Measurements from ENCODE around the gene SND1.

Gene SND1

DNA sequence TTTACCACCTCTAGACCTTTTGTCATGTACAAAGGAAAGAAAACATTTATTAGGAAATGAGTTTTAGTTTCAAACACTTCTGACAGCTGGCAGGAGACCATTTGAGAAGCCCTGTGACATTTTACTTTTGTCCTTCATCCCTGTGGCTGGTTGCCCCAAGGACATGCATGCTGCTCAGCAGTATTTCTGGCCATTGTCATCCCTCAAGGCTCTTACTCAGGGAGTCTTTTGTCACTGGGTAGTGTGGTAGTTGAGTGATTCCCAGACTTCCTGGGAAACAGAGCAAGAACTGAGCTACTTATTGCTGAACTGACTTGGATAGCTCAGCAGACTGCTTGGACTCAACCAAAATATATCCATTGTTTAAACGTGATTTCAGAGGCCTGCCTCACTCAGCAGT lies 236.4 kb downstream of the SND1 start:
- no peak overlapping the region for H3K4me3 ChIP-seq (ENCODE audit: low read length)
- H3K9ac ChIP-seq (ENCODE audit: low read depth, low read length) = no peak overlapping the region
- H3K4me2 ChIP-seq (ENCODE audit: low read length) = no peak overlapping the region
- H3K27me3 ChIP-seq (ENCODE audit: control insufficient read depth, insufficient read depth, low read length) = no peaks in the 10 kb centered on the region
- H3K9me3 ChIP-seq (replicated peaks; ENCODE audit: low read length) = no peaks in the 10 kb centered on the region
- peaks cover 33% of the 10 kb centered on the region for H3K4me1 ChIP-seq (ENCODE audit: control insufficient read depth, insufficient read depth, low read length)
- H3K36me3 ChIP-seq (ENCODE audit: insufficient read depth, low read length) = peaks cover 24% of the 10 kb centered on the region

DNA sequence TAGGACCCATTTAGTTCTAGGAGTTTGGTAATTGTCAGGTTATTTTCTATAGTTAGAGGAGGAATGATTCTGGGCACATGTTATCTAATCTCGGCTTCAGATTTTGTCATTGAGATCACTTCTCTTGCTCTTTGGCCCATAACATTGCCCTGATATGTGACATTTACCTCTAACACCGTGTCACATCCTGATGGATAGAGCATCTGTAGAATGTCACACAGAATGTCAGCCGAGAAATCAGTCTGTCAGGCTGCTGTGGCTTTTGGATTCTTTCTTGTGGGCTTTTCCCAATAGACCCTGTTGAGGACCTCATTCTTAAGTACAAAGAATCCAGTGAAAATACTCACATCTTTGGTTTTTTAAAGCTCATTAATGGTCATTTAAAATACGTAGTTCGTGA lies 236.8 kb downstream of the SND1 start:
- peaks cover 33% of the 10 kb centered on the region for H3K4me1 ChIP-seq (ENCODE audit: control insufficient read depth, insufficient read depth, low read length)
- no peak overlapping the region for H3K4me2 ChIP-seq (ENCODE audit: low read length)
- H3K36me3 ChIP-seq (ENCODE audit: insufficient read depth, low read length) = peaks cover 24% of the 10 kb centered on the region
- H3K27me3 ChIP-seq (ENCODE audit: control insufficient read depth, insufficient read depth, low read length) = no peaks in the 10 kb centered on the region
- no peak overlapping the region for H3K4me3 ChIP-seq (ENCODE audit: low read length)
- no peak overlapping the region for H3K9ac ChIP-seq (ENCODE audit: low read depth, low read length)
- H3K9me3 ChIP-seq (replicated peaks; ENCODE audit: low read length) = no peaks in the 10 kb centered on the region

DNA sequence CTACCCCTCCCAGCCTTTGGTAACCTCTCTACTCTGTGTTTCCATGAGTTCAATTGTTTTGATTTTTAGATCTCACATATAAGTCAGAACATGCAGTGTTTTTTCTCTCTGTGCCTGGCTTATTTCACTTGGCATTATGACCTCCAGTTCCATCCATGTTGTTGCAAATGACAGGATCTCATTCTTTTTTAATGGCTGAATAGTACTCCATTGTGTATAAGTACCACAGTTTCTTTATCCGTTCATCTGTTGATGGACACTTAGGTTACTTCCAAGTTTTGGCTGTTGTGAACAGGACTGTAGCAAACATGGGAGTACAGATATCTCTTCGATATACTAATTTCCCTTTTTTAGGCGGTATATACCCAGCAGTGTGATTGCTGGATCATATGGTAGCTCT lies 237.7 kb downstream of the SND1 start:
- Histone ChIP-seq H3K4me1 (ENCODE audit: control insufficient read depth, insufficient read depth, low read length) (peaks cover 27% of the 10 kb centered on the region), H3K9me3 (replicated peaks; ENCODE audit: low read length) (no peaks in the 10 kb centered on the region), H3K27me3 (ENCODE audit: control insufficient read depth, insufficient read depth, low read length) (no peaks in the 10 kb centered on the region), H3K4me2 (ENCODE audit: low read length) (no peak overlapping the region), H3K4me3 (ENCODE audit: low read length) (no peak overlapping the region), H3K9ac (ENCODE audit: low read depth, low read length) (no peak overlapping the region), H3K36me3 (ENCODE audit: insufficient read depth, low read length) (peaks cover 24% of the 10 kb centered on the region)

DNA sequence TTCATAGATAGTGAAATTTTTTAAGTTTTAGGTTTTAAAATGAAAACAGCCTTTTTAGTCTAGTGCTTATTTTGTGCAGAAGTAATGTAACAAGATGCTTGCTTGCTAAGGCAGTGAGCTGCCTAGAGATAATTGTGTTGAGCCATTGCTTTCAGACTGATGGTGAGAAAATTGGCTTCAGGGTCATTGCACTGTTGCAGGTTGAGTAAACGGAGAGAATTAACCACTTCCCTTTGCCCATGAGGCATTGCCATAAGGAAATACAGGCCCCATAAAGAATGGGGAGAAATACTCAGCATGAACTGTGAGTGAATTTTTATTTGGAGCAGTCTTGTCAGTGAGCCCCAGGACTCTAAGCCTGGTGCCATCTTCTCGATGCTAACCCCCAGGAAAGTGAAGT lies 238.7 kb downstream of the SND1 start:
- Histone ChIP-seq H3K27me3 (ENCODE audit: control insufficient read depth, insufficient read depth, low read length) (no peaks in the 10 kb centered on the region), H3K9me3 (replicated peaks; ENCODE audit: low read length) (no peaks in the 10 kb centered on the region), H3K9ac (ENCODE audit: low read depth, low read length) (no peak overlapping the region), H3K4me1 (ENCODE audit: control insufficient read depth, insufficient read depth, low read length) (peaks cover 17% of the 10 kb centered on the region), H3K4me2 (ENCODE audit: low read length) (no peak overlapping the region), H3K36me3 (ENCODE audit: insufficient read depth, low read length) (peaks cover 24% of the 10 kb centered on the region), H3K4me3 (ENCODE audit: low read length) (no peak overlapping the region)

DNA sequence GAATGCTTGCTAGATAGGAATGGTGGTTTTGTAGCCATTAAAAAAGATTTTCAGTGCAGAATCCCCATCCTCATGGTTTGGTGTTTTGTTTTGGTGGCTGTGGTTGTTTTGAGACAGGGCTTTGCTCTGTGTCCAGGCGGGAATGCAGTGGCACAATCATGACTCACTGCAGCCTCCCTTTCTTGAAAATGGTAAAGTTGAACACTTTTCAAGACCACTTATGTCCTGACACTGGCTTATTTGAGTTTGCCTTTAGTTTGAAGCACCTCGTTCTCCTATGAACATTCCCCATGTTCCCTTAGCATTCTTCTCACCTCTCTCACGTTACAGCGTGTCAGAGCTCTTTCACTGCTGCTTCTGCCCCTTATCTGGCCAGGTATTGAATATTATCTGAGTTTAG lies 239.2 kb downstream of the SND1 start:
- no peak overlapping the region for H3K4me3 ChIP-seq (ENCODE audit: low read length)
- no peaks in the 10 kb centered on the region for H3K9me3 ChIP-seq (replicated peaks; ENCODE audit: low read length)
- peaks cover 24% of the 10 kb centered on the region for H3K36me3 ChIP-seq (ENCODE audit: insufficient read depth, low read length)
- H3K4me2 ChIP-seq (ENCODE audit: low read length) = no peak overlapping the region
- H3K9ac ChIP-seq (ENCODE audit: low read depth, low read length) = no peak overlapping the region
- peaks cover 12% of the 10 kb centered on the region for H3K4me1 ChIP-seq (ENCODE audit: control insufficient read depth, insufficient read depth, low read length)
- H3K27me3 ChIP-seq (ENCODE audit: control insufficient read depth, insufficient read depth, low read length) = no peaks in the 10 kb centered on the region

DNA sequence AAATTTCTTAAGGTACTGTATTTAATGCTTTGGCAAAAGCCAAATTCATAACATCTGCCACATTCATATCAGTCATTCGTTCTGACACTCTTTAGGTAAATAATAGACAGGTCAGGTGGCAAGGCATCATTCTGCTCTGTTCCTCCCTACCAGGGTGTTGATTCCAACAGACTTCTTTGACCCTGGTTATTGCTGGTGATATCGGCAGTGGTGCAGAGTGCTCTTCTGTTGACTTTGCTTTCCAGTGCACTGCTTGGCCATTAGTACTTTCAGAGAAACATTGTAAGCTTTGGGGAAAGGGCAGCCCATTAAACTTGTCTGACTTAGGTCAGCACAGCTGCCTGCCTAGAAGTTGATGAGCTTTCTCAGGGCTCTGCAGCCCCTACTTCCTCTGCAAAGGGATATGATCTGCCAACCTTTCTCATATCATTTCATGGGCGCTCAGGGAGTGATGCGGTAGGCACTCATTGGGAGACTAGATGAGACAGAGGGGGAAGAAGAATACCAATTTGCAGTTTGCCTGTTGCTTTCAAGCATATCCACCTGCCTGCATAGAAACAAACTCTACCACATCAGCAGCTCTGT lies 240.0 kb downstream of the SND1 start:
- H3K9me3 ChIP-seq (replicated peaks; ENCODE audit: low read length) = no peaks in the 10 kb centered on the region
- no peaks in the 10 kb centered on the region for H3K27me3 ChIP-seq (ENCODE audit: control insufficient read depth, insufficient read depth, low read length)
- H3K4me2 ChIP-seq (ENCODE audit: low read length) = no peak overlapping the region
- no peak overlapping the region for H3K9ac ChIP-seq (ENCODE audit: low read depth, low read length)
- no peak overlapping the region for H3K4me3 ChIP-seq (ENCODE audit: low read length)
- peaks cover 7% of the 10 kb centered on the region for H3K4me1 ChIP-seq (ENCODE audit: control insufficient read depth, insufficient read depth, low read length)
- H3K36me3 ChIP-seq (ENCODE audit: insufficient read depth, low read length) = peaks cover 24% of the 10 kb centered on the region

DNA sequence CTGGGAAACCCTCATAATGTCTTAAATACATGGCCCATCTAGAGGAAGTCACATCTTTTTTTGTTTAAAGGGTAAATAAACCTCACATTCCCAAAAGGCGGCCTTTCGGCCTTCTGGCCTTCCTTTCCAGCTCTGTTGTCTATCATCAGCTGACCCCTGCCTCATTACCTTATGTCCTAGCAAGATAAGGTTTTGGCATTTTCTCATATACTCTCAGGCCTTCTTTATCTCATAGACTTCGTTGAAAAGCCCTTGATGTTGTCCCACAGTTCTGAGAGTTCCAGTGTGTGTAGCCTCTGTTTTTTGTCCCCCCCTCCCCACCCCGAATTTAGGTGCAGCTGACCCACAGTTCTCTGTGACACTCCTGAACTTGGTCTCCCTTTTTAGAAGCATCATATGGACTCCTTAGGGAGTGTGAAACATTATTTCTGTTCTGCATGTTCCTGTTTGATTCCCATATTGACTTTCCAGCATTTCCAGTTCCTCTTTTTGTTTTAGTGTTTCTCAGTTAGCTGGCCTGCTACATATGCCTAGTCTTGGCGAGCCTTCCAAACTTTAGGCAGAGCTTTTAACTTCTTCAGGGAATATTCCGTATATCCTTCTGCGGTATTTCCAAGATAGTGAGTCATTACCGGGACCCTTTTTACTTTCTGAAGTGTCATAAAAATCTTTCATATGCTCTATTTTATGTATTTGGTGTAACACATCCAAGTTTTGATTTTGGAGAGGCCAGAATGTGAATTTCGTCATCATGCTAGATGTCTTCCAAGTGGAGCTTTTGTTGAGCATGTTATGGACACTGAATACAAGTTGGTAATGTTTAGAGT lies 240.7 kb downstream of the SND1 start:
- peaks cover 24% of the 10 kb centered on the region for H3K36me3 ChIP-seq (ENCODE audit: insufficient read depth, low read length)
- H3K4me1 ChIP-seq (ENCODE audit: control insufficient read depth, insufficient read depth, low read length) = peaks cover 14% of the 10 kb centered on the region
- no peak overlapping the region for H3K4me3 ChIP-seq (ENCODE audit: low read length)
- no peak overlapping the region for H3K9ac ChIP-seq (ENCODE audit: low read depth, low read length)
- no peaks in the 10 kb centered on the region for H3K9me3 ChIP-seq (replicated peaks; ENCODE audit: low read length)
- H3K4me2 ChIP-seq (ENCODE audit: low read length) = no peak overlapping the region
- H3K27me3 ChIP-seq (ENCODE audit: control insufficient read depth, insufficient read depth, low read length) = no peaks in the 10 kb centered on the region

DNA sequence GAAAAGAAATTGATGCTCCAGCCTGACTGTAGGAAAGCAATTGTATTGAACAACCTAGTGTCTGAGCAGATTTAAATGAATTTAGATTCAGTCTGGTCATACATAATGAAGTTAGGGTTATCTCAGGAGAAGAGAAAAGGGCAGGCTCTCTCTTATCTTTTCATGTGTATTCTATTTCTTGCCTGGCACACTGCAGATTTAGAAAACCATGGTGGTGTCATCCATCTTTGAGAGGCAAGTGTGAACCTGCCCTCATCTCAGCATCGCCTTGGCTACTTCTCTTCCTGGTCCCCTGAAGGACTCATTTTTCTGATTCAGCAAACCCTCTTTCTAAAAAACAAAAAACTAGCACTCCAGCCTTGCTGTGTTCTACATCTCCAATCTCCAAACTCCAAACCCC lies 241.6 kb downstream of the SND1 start:
- H3K36me3 ChIP-seq (ENCODE audit: insufficient read depth, low read length) = peaks cover 16% of the 10 kb centered on the region

DNA sequence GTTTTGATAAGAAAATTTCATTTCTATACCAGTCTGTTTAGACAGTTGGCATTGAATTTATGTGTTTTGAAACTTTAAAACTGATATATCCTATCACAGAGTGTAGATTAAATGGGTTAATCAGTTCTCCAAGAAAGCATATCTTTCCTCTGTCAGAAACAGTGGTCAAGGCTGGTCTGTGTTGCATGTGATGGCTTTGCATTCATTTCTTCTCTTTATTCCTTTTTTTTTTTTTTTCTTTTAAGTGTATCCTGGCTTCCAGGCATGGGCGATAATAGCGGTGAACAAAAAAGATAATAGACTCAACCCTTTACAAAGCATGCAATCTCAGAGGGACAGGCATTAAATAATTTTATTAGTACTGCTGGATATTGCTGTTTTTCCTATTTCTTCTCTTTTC lies 242.6 kb downstream of the SND1 start:
- Histone ChIP-seq H3K9me3 (replicated peaks; ENCODE audit: low read length) (no peaks in the 10 kb centered on the region), H3K9ac (ENCODE audit: low read depth, low read length) (no peak overlapping the region), H3K27me3 (ENCODE audit: control insufficient read depth, insufficient read depth, low read length) (no peaks in the 10 kb centered on the region), H3K4me1 (ENCODE audit: control insufficient read depth, insufficient read depth, low read length) (peaks cover 27% of the 10 kb centered on the region), H3K36me3 (ENCODE audit: insufficient read depth, low read length) (peaks cover 8% of the 10 kb centered on the region), H3K4me3 (ENCODE audit: low read length) (no peak overlapping the region), H3K4me2 (ENCODE audit: low read length) (no peak overlapping the region)

More for the DNA sequence above, 241.6 kb downstream of the SND1 start:
- Histone ChIP-seq H3K9ac (ENCODE audit: low read depth, low read length) (no peak overlapping the region), H3K4me1 (ENCODE audit: control insufficient read depth, insufficient read depth, low read length) (peaks cover 22% of the 10 kb centered on the region), H3K4me2 (ENCODE audit: low read length) (no peak overlapping the region), H3K9me3 (replicated peaks; ENCODE audit: low read length) (no peaks in the 10 kb centered on the region), H3K4me3 (ENCODE audit: low read length) (no peak overlapping the region), H3K27me3 (ENCODE audit: control insufficient read depth, insufficient read depth, low read length) (no peaks in the 10 kb centered on the region)

DNA sequence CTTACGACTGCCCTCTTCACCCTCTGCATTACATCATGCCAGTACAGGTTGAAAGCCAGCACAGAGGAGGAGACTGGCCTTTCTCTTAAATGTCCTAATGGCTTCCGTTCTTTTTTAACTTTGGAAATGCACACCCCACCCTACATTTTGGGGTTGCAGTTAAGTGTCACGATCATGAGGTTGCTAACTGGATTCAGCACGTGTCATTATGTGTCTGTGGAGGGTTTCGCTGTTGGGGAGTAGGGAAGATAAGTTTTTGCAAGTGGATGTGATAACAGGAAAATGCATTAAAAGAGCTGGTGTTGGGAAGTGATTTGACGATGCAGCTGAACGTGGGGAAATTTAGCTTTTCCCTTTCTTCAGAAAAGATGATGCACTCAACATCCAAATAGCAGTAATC lies 243.4 kb downstream of the SND1 start:
- H3K27me3 ChIP-seq (ENCODE audit: control insufficient read depth, insufficient read depth, low read length) = no peaks in the 10 kb centered on the region
- H3K4me2 ChIP-seq (ENCODE audit: low read length) = no peak overlapping the region
- no peak overlapping the region for H3K9ac ChIP-seq (ENCODE audit: low read depth, low read length)
- H3K4me1 ChIP-seq (ENCODE audit: control insufficient read depth, insufficient read depth, low read length) = peaks cover 27% of the 10 kb centered on the region
- no peak overlapping the region for H3K4me3 ChIP-seq (ENCODE audit: low read length)
- H3K9me3 ChIP-seq (replicated peaks; ENCODE audit: low read length) = no peaks in the 10 kb centered on the region
- H3K36me3 ChIP-seq (ENCODE audit: insufficient read depth, low read length) = peaks cover 4% of the 10 kb centered on the region

DNA sequence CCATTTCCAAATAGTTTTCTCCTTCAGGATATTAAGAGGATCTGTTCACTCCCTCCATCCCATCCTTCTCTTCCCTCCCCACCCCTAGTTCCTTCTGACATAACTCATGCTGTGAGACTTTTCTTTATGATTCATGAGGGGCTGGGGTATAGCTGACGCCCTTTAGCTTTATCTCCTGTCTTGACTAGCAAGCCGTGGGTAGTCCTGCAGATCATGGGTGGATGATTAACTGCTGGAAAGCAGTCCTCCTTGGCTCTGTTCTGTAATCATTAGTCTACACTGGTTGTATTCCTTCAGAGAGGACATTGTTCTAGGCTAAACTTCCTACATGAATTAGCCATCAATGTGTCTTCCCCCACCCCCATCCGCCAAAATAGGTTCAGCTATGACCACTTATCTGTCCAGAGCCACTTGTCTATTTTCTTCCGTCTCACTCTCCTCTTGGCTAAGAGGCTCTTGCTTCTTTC lies 243.9 kb downstream of the SND1 start:
- Histone ChIP-seq H3K27me3 (ENCODE audit: control insufficient read depth, insufficient read depth, low read length) (no peaks in the 10 kb centered on the region), H3K4me3 (ENCODE audit: low read length) (no peak overlapping the region), H3K4me2 (ENCODE audit: low read length) (no peak overlapping the region), H3K9me3 (replicated peaks; ENCODE audit: low read length) (no peaks in the 10 kb centered on the region), H3K36me3 (ENCODE audit: insufficient read depth, low read length) (peaks cover under 1% of the 10 kb centered on the region), H3K4me1 (ENCODE audit: control insufficient read depth, insufficient read depth, low read length) (peaks cover 25% of the 10 kb centered on the region), H3K9ac (ENCODE audit: low read depth, low read length) (no peak overlapping the region)

DNA sequence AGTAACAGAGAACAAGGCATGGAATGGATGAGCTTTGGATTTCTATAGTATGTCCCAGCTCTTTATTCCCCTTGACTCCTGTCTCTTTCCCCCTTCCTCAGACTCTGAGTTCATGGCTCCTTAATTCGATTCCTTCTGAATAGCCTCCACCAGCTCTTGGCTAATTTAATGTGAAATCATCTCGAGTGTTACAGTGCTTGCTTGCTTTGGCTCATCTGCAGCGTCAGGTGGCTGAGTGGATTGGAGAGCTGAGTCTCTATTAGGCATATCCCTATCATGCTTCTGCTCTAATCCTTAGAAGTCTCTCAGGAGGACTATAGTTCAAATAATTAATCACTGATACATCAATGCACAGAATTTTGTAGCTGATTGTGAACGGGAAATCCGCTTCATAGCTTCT lies 244.7 kb downstream of the SND1 start:
- no peak overlapping the region for H3K9ac ChIP-seq (ENCODE audit: low read depth, low read length)
- no peaks in the 10 kb centered on the region for H3K9me3 ChIP-seq (replicated peaks; ENCODE audit: low read length)
- peaks cover 20% of the 10 kb centered on the region for H3K4me1 ChIP-seq (ENCODE audit: control insufficient read depth, insufficient read depth, low read length)
- H3K4me3 ChIP-seq (ENCODE audit: low read length) = no peak overlapping the region
- no peak overlapping the region for H3K4me2 ChIP-seq (ENCODE audit: low read length)
- H3K27me3 ChIP-seq (ENCODE audit: control insufficient read depth, insufficient read depth, low read length) = no peaks in the 10 kb centered on the region
- no peaks in the 10 kb centered on the region for H3K36me3 ChIP-seq (ENCODE audit: insufficient read depth, low read length)
